Endothelial cell of umbilical vein (primary cell): ENCODE measurements around the gene PRR5. TPM values are rescaled to one million over a fixed set of nuclear protein-coding genes. Genes with fewer than 3 reads are reported as not detected.

Experiments used
- BruUV-seq: library from RNA; stranded (reverse); fragments of 400-500 nt; replicated peaks from 2 replicates; lab custom pipeline; 2021; lab: Mats Ljungman, UMichigan
- CTCF ChIA-PET: fragments of 300-600, 350-600 bp; sonication (Branson Sonifier 250); formaldehyde crosslinking; loops from one replicate; lab custom pipeline; 2021; ENCODE audit warnings: antibody characterized with exemption, inconsistent platforms; lab: Charles Lee
- POLR2A ChIA-PET: fragments of 300-600, 350-600 bp; sonication (Branson Sonifier 250); formaldehyde crosslinking; loops from one replicate; lab custom pipeline; 2021; ENCODE audit warnings: antibody characterized with exemption, inconsistent platforms; lab: Charles Lee
- DNase-seq: peaks from one replicate; pipeline ENCODE4 v3.0.0-alpha.2; 2011; ENCODE audit warnings: low read depth, low spot score
- FAIRE-seq: peaks from 2 replicates; lab custom pipeline; 2011; peaks lifted over from hg19 to GRCh38; lab: Jason Lieb, UNC
- H2AFZ ChIP-seq: 2 replicates; pipeline ENCODE4 v1.6.0; 2012; ENCODE audit warnings: low read depth, low read length, control low read depth, inconsistent platforms
- H3K27ac ChIP-seq: 2 replicates; pipeline ENCODE4 v1.5.1; 2011; ENCODE audit warnings: low read depth, mild to moderate bottlenecking, control low read depth, low read length, moderate library complexity; ENCODE audit not compliant: insufficient read depth
- H3K27me3 ChIP-seq, 2 experiments: 2 replicates each; pipeline versions ENCODE4 v1.6.0 to v1.6.1; 2011; ENCODE audit warnings: low read length in 2 of 2, mixed read lengths in 1 of 2; ENCODE audit not compliant: control insufficient read depth in 2 of 2, insufficient read depth in 2 of 2
- H3K36me3 ChIP-seq, 2 experiments: 2 replicates in 1 of 2; 3 replicates in 1 of 2; pipeline ENCODE4 v1.5.1; 2011; ENCODE audit warnings: low read length in 2 of 2, mild to moderate bottlenecking in 1 of 2, moderate library complexity in 1 of 2; ENCODE audit not compliant: control insufficient read depth in 2 of 2, insufficient read depth in 2 of 2; ENCODE audit errors: extremely low read depth in 1 of 2
- H3K4me1 ChIP-seq: 3 replicates; pipeline ENCODE4 v1.5.1; 2011; ENCODE audit warnings: mild to moderate bottlenecking, low read length; ENCODE audit not compliant: control insufficient read depth, insufficient read depth; ENCODE audit errors: extremely low read depth
- H3K4me2 ChIP-seq: 2 replicates; pipeline ENCODE4 v1.6.1; 2011; ENCODE audit warnings: low read length, control low read depth, mixed read lengths; ENCODE audit not compliant: insufficient read depth
- H3K4me3 ChIP-seq, 3 experiments: fragments of 200-600 bp in 1 of 3; sonication (generic), shearing (Covaris generic) in 1 of 3; replicated peaks in 1 of 3; 2 replicates each; pipeline ENCODE4 v1.5.1; 2011 to 2016; ENCODE audit warnings: control low read depth in 3 of 3, low read length in 3 of 3, mild to moderate bottlenecking in 2 of 3, inconsistent platforms in 1 of 3, low read depth in 1 of 3, moderate library complexity in 1 of 3; ENCODE audit not compliant: insufficient read depth in 1 of 3
- H3K79me2 ChIP-seq: 2 replicates; pipeline ENCODE4 v1.6.0; 2012; ENCODE audit warnings: low read length, inconsistent platforms; ENCODE audit not compliant: control insufficient read depth, insufficient read depth
- H3K9ac ChIP-seq: replicated peaks from 2 replicates; pipeline ENCODE3; 2011; ENCODE audit warnings: low read length, control low read depth; ENCODE audit not compliant: insufficient read depth; ENCODE audit errors: extremely low read depth
- H3K9me1 ChIP-seq: replicated peaks from 3 replicates; pipeline ENCODE4 v1.6.0; 2011; ENCODE audit warnings: mild to moderate bottlenecking, low read length; ENCODE audit not compliant: control insufficient read depth, insufficient read depth; ENCODE audit errors: extremely low read depth
- H3K9me3 ChIP-seq: replicated peaks from 2 replicates; pipeline ENCODE4 v1.5.1; 2012; ENCODE audit warnings: low read length, inconsistent platforms; ENCODE audit not compliant: control insufficient read depth, insufficient read depth
- H4K20me1 ChIP-seq: replicated peaks from 2 replicates; pipeline ENCODE3; 2011; ENCODE audit warnings: mild to moderate bottlenecking, low read length; ENCODE audit not compliant: control insufficient read depth, insufficient read depth; ENCODE audit errors: extremely low read depth
- CTCF ChIP-seq, 2 donors: IDR thresholded peaks; 1 replicate in 1 of 2; 2 replicates in 1 of 2; pipeline ENCODE4 v1.5.1; 2011; ENCODE audit warnings: low read length in 2 of 2, mild to moderate bottlenecking in 2 of 2, moderate library complexity in 2 of 2, control low read depth in 1 of 2, inconsistent platforms in 1 of 2, low read depth in 1 of 2; ENCODE audit not compliant: insufficient read depth in 1 of 2; ENCODE audit errors: extremely low read depth in 1 of 2
- EZH2 ChIP-seq: IDR thresholded peaks from 2 replicates; pipeline ENCODE4 v1.6.1; 2012; ENCODE audit warnings: borderline replicate concordance, low read depth, mild to moderate bottlenecking, moderate library complexity, low read length, inconsistent platforms; ENCODE audit not compliant: severe bottlenecking
- FOS ChIP-seq: IDR thresholded peaks from 2 replicates; pipeline ENCODE4 v1.6.1; 2011; ENCODE audit warnings: mild to moderate bottlenecking, low read length, moderate library complexity, borderline replicate concordance; ENCODE audit not compliant: insufficient read depth
- GATA2 ChIP-seq: IDR thresholded peaks from 2 replicates; pipeline ENCODE4 v1.7.0; 2011; ENCODE audit warnings: low read depth, mild to moderate bottlenecking, moderate library complexity, mixed read lengths, low read length; ENCODE audit not compliant: insufficient read length, insufficient read depth
- JUN ChIP-seq: IDR thresholded peaks from 2 replicates; pipeline ENCODE4 v1.6.1; 2011; ENCODE audit warnings: borderline replicate concordance, low read depth; ENCODE audit not compliant: insufficient read length, insufficient read depth
- MYC ChIP-seq: IDR thresholded peaks from one replicate; pipeline ENCODE4 v1.6.1; 2011; ENCODE audit warnings: mild to moderate bottlenecking, low read depth, low read length
- POLR2A ChIP-seq: IDR thresholded peaks from 2 replicates; pipeline ENCODE4 v1.6.1; 2012; ENCODE audit warnings: low read depth, mild to moderate bottlenecking, control low read depth, low read length
- POLR2AphosphoS5 ChIP-seq: IDR thresholded peaks from 2 replicates; pipeline ENCODE4 v1.6.1; 2012; ENCODE audit warnings: low read depth, mild to moderate bottlenecking, control low read depth, low read length, moderate library complexity; ENCODE audit not compliant: insufficient read depth
- dilution Hi-C: fragments of 300-500 bp; cut with MboI; formaldehyde crosslinking; loops from one replicate; pipeline ENCODE4 v1.15.0; 2019; ENCODE audit warnings: low sequenced_read_pairs; ENCODE audit not compliant: extremely low pct_ligation_motif_present
- intact Hi-C: fragments of 100-400 bp; cut with micrococcal nuclease; formaldehyde crosslinking; loops from one replicate; pipeline ENCODE4 v1.10.0; 2022
- polyA plus RNA-seq, 4 experiments: library from polyadenylated mRNA; depleted of rRNA in 3 of 4; stranded (reverse) in 3 of 4; unstranded in 1 of 4; fragments of >200 nt; gene quantifications; 2 replicates each; pipeline versions ENCODE4 v1.2.1 to v1.2.3, GENCODE V29; 2011 to 2012; ENCODE audit warnings: missing spikeins in 1 of 4
- total RNA-seq: library from RNA; stranded (reverse); gene quantifications from 2 replicates; pipeline ENCODE4 v1.2.3, GENCODE V29; 2021
- TF ChIP-seq, protein P1 (sequence below): IDR thresholded peaks from 2 replicates; pipeline ENCODE4 v1.6.1; 2011; ENCODE audit not compliant: insufficient read depth, insufficient read length

The PRR5 gene
- total and polyA plus RNA-seq, 2 donors (not counting 3 experiments of a cell fraction or from before 2014, with no cell fraction given), result 4.3 to 9.0 TPM

- dilution Hi-C loops (no loop called here), intact Hi-C loops (no loop called here)
- Histone ChIP-seq H3K4me1 (no peaks in the 10 kb centered on the region), H3K79me2 (no peaks in the 10 kb centered on the region), H3K9me1 (no peaks in the 10 kb centered on the region), H3K4me3 (no peak overlapping the region), H3K27me3 (peaks cover 10 to 12% of the 10 kb centered on the region in 2 experiments), H3K27ac (no peak overlapping the region), H4K20me1 (no peaks in the 10 kb centered on the region), H3K9me3 (no peaks in the 10 kb centered on the region), H3K4me2 (no peak overlapping the region), H3K36me3 (no peaks in the 10 kb centered on the region), H3K9ac (no peak overlapping the region), H2AFZ (no peak overlapping the region)
- TF ChIP-seq GATA2 (no peak), FOS (no peak), CTCF (IDR thresholded peaks at IDR 0.05; ENCODE audit: extremely low read depth in 1 of 2, insufficient read depth in 1 of 2, low read depth in 1 of 2, low read length in 2 of 2) (no peak), JUN (no peak), POLR2A (no peak), POLR2AphosphoS5 (no peak), MYC (no peak), EZH2 (no peak)
- TF ChIP-seq, protein P1, sequence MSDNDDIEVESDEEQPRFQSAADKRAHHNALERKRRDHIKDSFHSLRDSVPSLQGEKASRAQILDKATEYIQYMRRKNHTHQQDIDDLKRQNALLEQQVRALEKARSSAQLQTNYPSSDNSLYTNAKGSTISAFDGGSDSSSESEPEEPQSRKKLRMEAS, result no peak
- ChIA-PET CTCF (interaction anchor here (1.2 kb wide), 1 partner anchor 57 kb away, joined by 3 read pairs; no protein-coding TSS in a partner anchor), POLR2A (no interaction called here)
- FAIRE-seq (no peak), DNase-seq (no peak)
- no TSS peak for BruUV-seq
These were observed 39.9 kb downstream of the PRR5 start for GRCh38 chr22:44741929-44742328.
